Fibroblast of lung (primary cell): Measurements from ENCODE around the gene RASSF5. TPM values are rescaled to one million over a fixed set of nuclear protein-coding genes. Genes with fewer than 3 reads are reported as not detected.

Experiments used
- DNase-seq, 2 donors: peaks; one replicate each; pipeline versions ENCODE4 v3.0.0 to v3.0.0-alpha.2; 2010; ENCODE audit warnings: low read depth in 2 of 2
- H2AFZ ChIP-seq: 2 replicates; pipeline ENCODE4 v1.5.1; 2012; ENCODE audit warnings: low read length, control low read depth, inconsistent platforms
- H3K27ac ChIP-seq: 2 replicates; pipeline ENCODE4 v1.5.1; 2011; ENCODE audit warnings: low read length, control low read depth; ENCODE audit not compliant: insufficient read depth
- H3K27me3 ChIP-seq: 2 replicates; pipeline ENCODE4 v1.5.1; 2011; ENCODE audit warnings: mild to moderate bottlenecking, low read length; ENCODE audit not compliant: control insufficient read depth, insufficient read depth
- H3K36me3 ChIP-seq: 2 replicates; pipeline ENCODE4 v1.5.1; 2011; ENCODE audit warnings: low read length; ENCODE audit not compliant: control insufficient read depth, insufficient read depth
- H3K4me1 ChIP-seq: 2 replicates; pipeline ENCODE4 v1.5.1; 2011; ENCODE audit warnings: low read length; ENCODE audit not compliant: control insufficient read depth, insufficient read depth; ENCODE audit errors: extremely low read depth
- H3K4me2 ChIP-seq: 2 replicates; pipeline ENCODE4 v1.5.1; 2011; ENCODE audit warnings: low read length, control low read depth; ENCODE audit not compliant: insufficient read depth; ENCODE audit errors: extremely low read depth
- H3K4me3 ChIP-seq, 4 experiments: fragments of 200-600 bp in 1 of 4; sonication (generic) in 1 of 4; replicated peaks in 1 of 4; 2 replicates each; pipeline ENCODE4 v1.5.1; 2011 to 2016; ENCODE audit warnings: low read length in 4 of 4, low read depth in 3 of 4, mild to moderate bottlenecking in 3 of 4, control low read depth in 2 of 4, inconsistent platforms in 1 of 4, mixed read lengths in 1 of 4; ENCODE audit not compliant: insufficient read depth in 1 of 4; ENCODE audit errors: control extremely low read depth in 1 of 4
- H3K79me2 ChIP-seq: 2 replicates; pipeline ENCODE4 v1.5.1; 2012; ENCODE audit warnings: mild to moderate bottlenecking, low read length, inconsistent platforms; ENCODE audit not compliant: control insufficient read depth, insufficient read depth
- H3K9ac ChIP-seq: 2 replicates; pipeline ENCODE4 v1.5.1; 2011; ENCODE audit warnings: mild to moderate bottlenecking, low read length, control low read depth; ENCODE audit not compliant: insufficient read depth
- H3K9me3 ChIP-seq: 2 replicates; pipeline ENCODE4 v1.5.1; 2012; ENCODE audit warnings: low read depth, low read length; ENCODE audit not compliant: control insufficient read depth, insufficient read depth
- H4K20me1 ChIP-seq: 2 replicates; pipeline ENCODE4 v1.5.1; 2011; ENCODE audit warnings: low read length; ENCODE audit not compliant: control insufficient read depth, insufficient read depth; ENCODE audit errors: extremely low read depth
- EZH2 ChIP-seq: IDR thresholded peaks from 2 replicates; pipeline ENCODE4 v1.5.1; 2012; ENCODE audit warnings: low read length, control low read depth, mild to moderate bottlenecking; ENCODE audit errors: missing control alignments
- polyA plus RNA-seq, 2 donors: library from polyadenylated mRNA; depleted of rRNA in 1 of 2; stranded (reverse) in 1 of 2; unstranded in 1 of 2; fragments of >200 nt; gene quantifications; 2 replicates each; pipeline ENCODE4 v1.2.1, GENCODE V29; 2011 to 2012; ENCODE audit warnings: missing spikeins in 1 of 2
- total RNA-seq: library from RNA; depleted of rRNA; stranded (reverse); fragments of >200 nt; gene quantifications from 2 replicates; pipeline ENCODE4 v1.2.1, GENCODE V29; 2014
- TF ChIP-seq, protein P1 (sequence below), 2 donors: IDR thresholded peaks in 1 of 2; conservative IDR thresholded peaks in 1 of 2; 1 replicate in 1 of 2; 2 replicates in 1 of 2; pipeline ENCODE4 v1.5.1; 2011 to 2012; ENCODE audit warnings: low read length in 2 of 2, control low read depth in 1 of 2, inconsistent platforms in 1 of 2, low read depth in 1 of 2, mild to moderate bottlenecking in 1 of 2

RASSF5 gene
- total and polyA plus RNA-seq, 2 donors (not counting 1 experiment from before 2014, with no cell fraction given) = 1.3 to 3.0 TPM

DNA sequence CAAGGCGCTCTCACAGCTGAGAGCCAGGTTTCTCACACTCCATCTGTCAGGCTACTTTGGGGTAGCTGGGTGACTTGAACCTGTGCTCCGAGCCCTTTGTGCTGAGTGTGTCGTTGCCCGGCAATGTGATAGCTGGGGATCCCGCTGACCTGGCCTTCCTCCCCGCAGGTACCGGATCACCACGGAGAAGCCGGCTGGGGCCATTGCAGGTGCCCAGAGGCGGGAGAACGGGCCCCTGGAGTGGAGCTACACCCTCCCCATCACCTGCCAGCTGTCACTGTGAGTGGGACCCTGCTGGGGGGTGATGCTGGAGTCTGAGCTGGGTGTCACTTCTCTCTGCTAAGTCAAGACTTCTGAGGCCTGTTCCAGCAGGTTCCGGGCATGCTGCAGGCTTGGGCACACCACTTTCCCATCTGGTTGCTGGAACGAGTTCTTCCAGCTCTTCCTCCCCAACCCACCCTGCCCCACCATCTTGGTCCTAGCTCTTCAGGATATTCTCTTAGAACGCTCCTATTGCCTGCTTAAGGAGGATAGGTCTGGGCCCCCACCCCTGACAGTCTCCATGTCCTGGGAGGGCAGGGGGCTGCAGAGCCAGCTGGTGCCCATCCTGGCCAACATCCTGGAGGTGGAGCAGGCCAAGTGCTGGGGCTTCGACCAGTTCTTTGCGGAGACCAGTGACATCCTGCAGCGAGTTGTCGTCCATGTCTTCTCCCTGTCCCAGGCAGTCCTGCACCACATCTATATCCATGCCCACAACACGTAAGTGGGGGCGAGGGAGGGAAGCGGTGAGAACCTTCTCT is 29.6 kb upstream of the RASSF5 start:
- no peaks in the 10 kb centered on the region for H3K79me2 ChIP-seq
- no peak for DNase-seq
- peaks cover 6% of the 10 kb centered on the region for H3K4me1 ChIP-seq
- no peak overlapping the region for H3K9ac ChIP-seq
- TF ChIP-seq, protein P1, sequence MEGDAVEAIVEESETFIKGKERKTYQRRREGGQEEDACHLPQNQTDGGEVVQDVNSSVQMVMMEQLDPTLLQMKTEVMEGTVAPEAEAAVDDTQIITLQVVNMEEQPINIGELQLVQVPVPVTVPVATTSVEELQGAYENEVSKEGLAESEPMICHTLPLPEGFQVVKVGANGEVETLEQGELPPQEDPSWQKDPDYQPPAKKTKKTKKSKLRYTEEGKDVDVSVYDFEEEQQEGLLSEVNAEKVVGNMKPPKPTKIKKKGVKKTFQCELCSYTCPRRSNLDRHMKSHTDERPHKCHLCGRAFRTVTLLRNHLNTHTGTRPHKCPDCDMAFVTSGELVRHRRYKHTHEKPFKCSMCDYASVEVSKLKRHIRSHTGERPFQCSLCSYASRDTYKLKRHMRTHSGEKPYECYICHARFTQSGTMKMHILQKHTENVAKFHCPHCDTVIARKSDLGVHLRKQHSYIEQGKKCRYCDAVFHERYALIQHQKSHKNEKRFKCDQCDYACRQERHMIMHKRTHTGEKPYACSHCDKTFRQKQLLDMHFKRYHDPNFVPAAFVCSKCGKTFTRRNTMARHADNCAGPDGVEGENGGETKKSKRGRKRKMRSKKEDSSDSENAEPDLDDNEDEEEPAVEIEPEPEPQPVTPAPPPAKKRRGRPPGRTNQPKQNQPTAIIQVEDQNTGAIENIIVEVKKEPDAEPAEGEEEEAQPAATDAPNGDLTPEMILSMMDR (conservative IDR thresholded peaks at IDR 0.05 in 1 of 2, IDR thresholded peaks at IDR 0.05 in 1 of 2; ENCODE audit: low read depth in 1 of 2, low read length in 2 of 2) = no peak
- TF ChIP-seq EZH2 = no peak
- peaks cover 19% of the 10 kb centered on the region for H3K36me3 ChIP-seq
- no peak overlapping the region for H3K4me3 ChIP-seq
- no peak overlapping the region for H3K27ac ChIP-seq
- H4K20me1 ChIP-seq = no peaks in the 10 kb centered on the region
- no peaks in the 10 kb centered on the region for H3K27me3 ChIP-seq
- no peak overlapping the region for H3K4me2 ChIP-seq
- H2AFZ ChIP-seq = no peak overlapping the region
- no peaks in the 10 kb centered on the region for H3K9me3 ChIP-seq

DNA sequence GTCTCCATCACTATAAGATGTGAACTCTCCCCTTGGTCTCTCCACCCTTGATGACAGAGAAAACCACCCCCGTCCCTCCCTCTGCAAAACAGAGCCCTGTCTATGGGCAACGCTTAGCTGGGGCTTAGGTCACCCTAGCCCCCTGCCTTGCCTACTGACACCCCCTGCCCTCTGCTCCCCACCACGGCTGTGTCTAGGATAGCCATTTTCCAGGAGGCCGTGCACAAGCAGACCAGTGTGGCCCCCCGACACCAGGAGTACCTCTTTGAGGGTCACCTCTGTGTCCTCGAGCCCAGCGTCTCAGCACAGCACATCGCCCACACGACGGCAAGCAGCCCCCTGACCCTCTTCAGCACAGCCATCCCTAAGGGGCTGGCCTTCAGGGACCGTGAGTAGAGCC is 28.6 kb upstream of the RASSF5 start:
- Histone ChIP-seq H3K4me2 (no peak overlapping the region), H3K36me3 (peaks cover 17% of the 10 kb centered on the region), H3K4me3 (no peak overlapping the region), H3K4me1 (peaks cover 3% of the 10 kb centered on the region), H3K9ac (no peak overlapping the region), H3K27ac (no peak overlapping the region), H2AFZ (no peak overlapping the region), H3K9me3 (no peaks in the 10 kb centered on the region), H3K79me2 (no peaks in the 10 kb centered on the region), H3K27me3 (no peaks in the 10 kb centered on the region), H4K20me1 (no peaks in the 10 kb centered on the region)
- TF ChIP-seq, protein P1 (conservative IDR thresholded peaks at IDR 0.05 in 1 of 2, IDR thresholded peaks at IDR 0.05 in 1 of 2; ENCODE audit: low read depth in 1 of 2, low read length in 2 of 2) = no peak
- no peak for TF ChIP-seq EZH2
- no peak for DNase-seq

DNA sequence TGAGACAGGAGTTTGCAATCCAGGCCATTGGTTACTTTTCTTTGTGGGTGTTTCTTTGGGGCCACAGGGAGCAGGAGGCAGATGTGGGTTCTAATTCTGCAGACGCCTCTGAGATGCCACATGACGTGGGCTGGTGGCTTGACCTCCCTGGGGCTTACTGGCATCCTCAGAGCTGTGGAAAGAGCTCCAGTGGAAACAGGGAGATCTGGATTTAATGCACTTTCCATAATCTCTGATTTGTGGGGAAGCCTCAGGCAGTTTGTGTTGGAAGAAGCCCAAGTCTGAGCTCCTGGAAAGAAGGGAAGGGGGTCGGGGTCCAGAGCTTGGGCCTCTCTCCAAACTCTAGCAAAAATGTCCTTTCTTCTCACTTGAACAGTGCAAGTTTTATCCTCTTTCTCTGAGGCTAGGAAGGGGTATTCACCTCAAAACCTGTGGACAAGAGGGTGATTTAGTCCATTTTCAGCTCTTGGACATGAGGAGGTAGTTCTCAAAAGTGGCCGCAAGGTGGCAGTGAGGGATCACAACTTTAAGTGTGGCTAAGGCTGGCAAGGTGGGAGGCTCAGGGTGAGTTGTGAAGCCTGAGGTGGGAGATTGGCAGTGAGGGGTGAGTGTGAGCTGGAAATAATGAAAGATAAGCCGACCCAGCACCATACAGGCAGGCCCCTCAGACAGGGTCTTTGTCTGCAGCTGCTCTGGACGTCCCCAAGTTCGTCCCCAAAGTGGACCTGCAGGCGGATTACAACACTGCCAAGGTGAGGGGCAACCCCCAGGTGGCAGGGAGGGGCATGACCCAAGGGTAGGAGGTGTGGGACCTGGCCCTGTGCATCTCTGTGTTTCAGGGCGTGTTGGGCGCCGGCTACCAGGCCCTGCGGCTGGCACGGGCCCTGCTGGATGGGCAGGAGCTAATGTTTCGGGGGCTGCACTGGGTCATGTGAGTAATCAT is 27.9 kb upstream of the RASSF5 start:
- Histone ChIP-seq H3K4me3 (no peak overlapping the region), H3K27me3 (no peaks in the 10 kb centered on the region), H3K36me3 (peaks cover 18% of the 10 kb centered on the region), H4K20me1 (no peaks in the 10 kb centered on the region), H3K79me2 (no peaks in the 10 kb centered on the region), H3K4me2 (no peak overlapping the region), H3K4me1 (peaks cover 3% of the 10 kb centered on the region), H3K9ac (no peak overlapping the region), H2AFZ (no peak overlapping the region), H3K27ac (no peak overlapping the region), H3K9me3 (no peaks in the 10 kb centered on the region)
- DNase-seq = peak; percentile 67 to 82
- TF ChIP-seq, protein P1 (conservative IDR thresholded peaks at IDR 0.05 in 1 of 2, IDR thresholded peaks at IDR 0.05 in 1 of 2; ENCODE audit: low read depth in 1 of 2, low read length in 2 of 2) = peak; percentile 64 to 81
- TF ChIP-seq EZH2 = no peak
